Activated naive CD4-positive, alpha-beta T cell treated with Interleukin-2 at 50 U/mL for 16 hours (primary cell): ENCODE measurements around the gene IL18R1.

Source experiments
- DNase-seq: peaks from one replicate; pipeline ENCODE4 v3.0.0-alpha.2; 2020

The IL18R1 gene

GRCh38 chr2:102355526-102356380, at the start of gene IL18R1:
TSS of gene IL18R1 (plus strand) at chr2:102355796. CDS start at chr2:102362661, 6,865 bp downstream.
- peak; percentile 71 for DNase-seq

- DNase-seq = no peak
Observed at GRCh38 chr2:102306125-102306524, 49.5 kb upstream of the IL18R1 start.

- DNase-seq = no peak
Observed at GRCh38 chr2:102310964-102311640, 44.5 kb upstream of the IL18R1 start, which contains the start of gene IL1RL1. TSS of gene IL1RL1 (plus strand) at chr2:102311563. CDS start at chr2:102338265, 26,702 bp downstream.

GRCh38 chr2:102313025-102313424, 42.6 kb upstream of the IL18R1 start:
- DNase-seq = no peak

GRCh38 chr2:102313471-102313870, 42.1 kb upstream of the IL18R1 start:
- no peak for DNase-seq

- no peak for DNase-seq
Observed at GRCh38 chr2:102313950-102314349, 41.6 kb upstream of the IL18R1 start.

- no peak for DNase-seq
Observed at GRCh38 chr2:102315921-102316320, 39.7 kb upstream of the IL18R1 start.

- no peak for DNase-seq
Observed at GRCh38 chr2:102317715-102318114, 37.9 kb upstream of the IL18R1 start.

- no peak for DNase-seq
Observed at GRCh38 chr2:102318437-102318836, 37.2 kb upstream of the IL18R1 start.

- no peak for DNase-seq
Observed at GRCh38 chr2:102321941-102322719, 33.5 kb upstream of the IL18R1 start.

GRCh38 chr2:102324914-102325313, 30.7 kb upstream of the IL18R1 start:
- DNase-seq = peak; percentile 24

GRCh38 chr2:102331311-102331980, 24.1 kb upstream of the IL18R1 start:
- DNase-seq = no peak

GRCh38 chr2:102334486-102334885, 21.1 kb upstream of the IL18R1 start:
- no peak for DNase-seq

GRCh38 chr2:102335871-102336366, 19.7 kb upstream of the IL18R1 start:
- no peak for DNase-seq

GRCh38 chr2:102336502-102336945, 19.1 kb upstream of the IL18R1 start:
- DNase-seq = no peak

- no peak for DNase-seq
Observed at GRCh38 chr2:102337012-102337411, 18.6 kb upstream of the IL18R1 start.

- no peak for DNase-seq
Observed at GRCh38 chr2:102337481-102338386, 17.9 kb upstream of the IL18R1 start.

GRCh38 chr2:102340778-102341177, 14.8 kb upstream of the IL18R1 start:
- DNase-seq = no peak

- DNase-seq = no peak
Observed at GRCh38 chr2:102342888-102343287, 12.7 kb upstream of the IL18R1 start.

- no peak for DNase-seq
Observed at GRCh38 chr2:102344397-102344796, 11.2 kb upstream of the IL18R1 start.

GRCh38 chr2:102345329-102345920, 10.2 kb upstream of the IL18R1 start:
- DNase-seq = no peak
